T47D (cell line): ENCODE measurements around the gene SLC22A6.

ENCODE experiments used
- DNase-seq, 2 experiments: peaks; one replicate each; pipeline versions ENCODE4 v3.0.0 to v3.0.0-alpha.2; 2011 to 2012; ENCODE audit warnings: low read depth in 1 of 2, low spot score in 1 of 2
- JUND ChIP-seq: IDR thresholded peaks from 2 replicates; pipeline ENCODE4 v1.6.1; 2012; ENCODE audit warnings: low read depth
- in situ Hi-C: cut with HindIII; loops from 2 replicates; pipeline ENCODE4 v1.10.0; 2016; ENCODE audit warnings: low sequenced_read_pairs, low pct_unique_long_range_greater_than_20kb

Gene SLC22A6

GRCh38 chr11:62984451-62984991, at the start of gene SLC22A6:
Gene SLC22A6 (minus strand): TSS chr11:62984967. CDS start chr11:62984690, 277 bp downstream.
- in situ Hi-C loops = no loop called here

GRCh38 chr11:63032457-63032856, 47.7 kb upstream of the SLC22A6 start:
- no peak for TF ChIP-seq JUND
- no peak for DNase-seq
- in situ Hi-C loops = no loop called here

More at GRCh38 chr11:62984451-62984991, at the start of gene SLC22A6:
- TF ChIP-seq JUND = no peak
- DNase-seq = no peak

- no peak for TF ChIP-seq JUND
- peak; percentile 82 to 85 for DNase-seq
- in situ Hi-C loops = no loop called here
These were observed 39.3 kb upstream of the SLC22A6 start for GRCh38 chr11:63023841-63024648.

GRCh38 chr11:63023222-63023814, 38.6 kb upstream of the SLC22A6 start:
- DNase-seq = no peak
- no peak for TF ChIP-seq JUND
- in situ Hi-C loops = no loop called here

- TF ChIP-seq JUND = no peak
- no peak for DNase-seq
- in situ Hi-C loops = no loop called here
These were observed 37.7 kb upstream of the SLC22A6 start for GRCh38 chr11:63022441-63022840.

- TF ChIP-seq JUND = no peak
- in situ Hi-C loops = no loop called here
- DNase-seq = peak in 1 of 2 experiments; percentile 36
These were observed 36.0 kb upstream of the SLC22A6 start for GRCh38 chr11:63020671-63021291.

GRCh38 chr11:63019506-63019905, 34.7 kb upstream of the SLC22A6 start:
- in situ Hi-C loops = no loop called here
- no peak for DNase-seq
- TF ChIP-seq JUND = no peak

GRCh38 chr11:63017306-63017974, 32.7 kb upstream of the SLC22A6 start:
- peak in 1 of 2 experiments; percentile 33 for DNase-seq
- in situ Hi-C loops = no loop called here
- no peak for TF ChIP-seq JUND

- in situ Hi-C loops = no loop called here
- no peak for DNase-seq
- TF ChIP-seq JUND = no peak
These were observed 30.9 kb upstream of the SLC22A6 start, which contains the start of gene SLC22A8 for GRCh38 chr11:63015521-63016215. Gene SLC22A8 (minus strand): TSS chr11:63015841. CDS start chr11:63014958, 883 bp downstream.

GRCh38 chr11:63014408-63015055, 29.8 kb upstream of the SLC22A6 start:
- DNase-seq = no peak
- in situ Hi-C loops = no loop called here
- no peak for TF ChIP-seq JUND

- in situ Hi-C loops = no loop called here
- no peak for DNase-seq
- no peak for TF ChIP-seq JUND
These were observed 28.1 kb upstream of the SLC22A6 start for GRCh38 chr11:63012839-63013238.
